Dermis microvascular lymphatic vessel endothelial cell (primary cell): ENCODE results near the gene PDGFC. TPM values are rescaled to one million over a fixed set of nuclear protein-coding genes. Genes with fewer than 3 reads are reported as not detected.
"Not testable (repeated sequence)": the region's sequence is repeated elsewhere in the genome, so short reads cannot be mapped to it uniquely, and the experiment has no call there.

Experiments
- DNase-seq, 2 donors: peaks; one replicate each; pipeline versions ENCODE4 v3.0.0 to v3.0.0-alpha.2; 2010; ENCODE audit warnings: low read depth in 2 of 2
- total RNA-seq: library from RNA; depleted of rRNA; stranded (reverse); fragments of >200 nt; gene quantifications from 2 replicates; pipeline ENCODE4 v1.2.1, GENCODE V29; 2014

The PDGFC gene
- total RNA-seq, 1 donor from 2014 or later = 11.3 TPM

DNA sequence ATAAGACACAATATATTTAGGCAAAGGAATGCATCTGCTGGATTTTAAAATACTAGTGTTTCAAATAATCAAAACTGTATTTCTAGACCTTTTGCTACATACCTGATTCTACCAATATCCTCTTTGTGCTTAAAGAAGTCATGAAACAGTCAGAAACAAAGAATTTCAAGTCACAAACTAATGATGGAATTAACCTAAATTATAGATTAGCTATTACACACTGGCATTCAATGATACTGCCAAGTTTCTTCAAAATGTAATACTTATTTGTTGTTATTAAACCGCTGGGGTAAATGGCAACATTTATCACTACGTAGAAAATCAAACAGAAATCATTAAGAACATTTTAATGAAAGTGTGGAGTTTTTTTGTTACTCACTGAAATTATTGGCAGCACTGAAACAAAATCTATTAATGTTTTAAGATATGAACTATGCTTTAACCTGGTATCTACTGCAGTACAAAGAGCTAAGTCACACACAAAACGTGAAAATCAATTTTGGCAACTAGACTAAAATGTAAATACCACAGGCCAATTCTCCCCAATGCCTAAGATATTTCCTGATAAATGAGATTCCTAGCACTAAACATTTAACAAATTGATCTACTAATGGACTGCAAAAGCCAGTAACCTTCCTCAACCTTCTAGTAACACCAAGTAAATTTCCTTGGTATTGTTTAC, 19.4 kb downstream of the PDGFC start:
- no peak for DNase-seq

DNA sequence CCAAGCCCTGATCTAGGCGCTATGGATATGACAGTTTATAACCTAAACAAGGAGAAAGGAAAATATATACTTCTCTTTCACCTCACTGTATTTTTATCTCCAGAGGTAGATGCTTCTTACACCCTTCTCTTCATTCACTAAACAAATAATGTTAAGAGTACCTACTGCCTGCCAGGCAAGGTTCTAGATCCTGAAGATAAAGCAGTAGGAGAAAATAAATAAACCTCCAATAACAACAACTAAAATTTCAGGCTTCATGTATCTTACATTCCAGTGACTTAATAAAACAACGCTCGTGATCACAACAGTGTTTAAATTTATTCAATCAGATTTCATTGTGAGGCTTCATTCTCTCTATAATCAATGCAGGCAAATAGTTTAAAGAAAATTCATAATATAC, 20.7 kb downstream of the PDGFC start:
- no peak for DNase-seq

DNA sequence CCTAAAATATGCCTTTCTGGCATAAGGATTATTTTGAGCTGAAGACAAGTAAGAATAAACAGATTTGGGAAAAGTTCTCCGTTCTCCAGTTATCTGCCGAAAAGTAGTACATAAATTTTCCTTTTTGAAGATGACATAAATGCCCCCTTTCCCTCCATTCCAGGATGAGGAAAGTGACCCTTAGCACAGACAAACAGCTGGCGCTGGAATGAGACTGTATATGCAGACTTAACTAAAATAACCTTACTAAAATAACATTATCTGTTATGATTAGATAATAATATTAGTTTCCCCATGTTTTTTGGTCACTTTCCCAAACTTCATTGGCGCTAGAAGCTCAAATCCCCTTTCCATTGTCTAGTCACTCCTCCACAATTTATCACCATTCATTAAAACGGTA, 21.5 kb downstream of the PDGFC start:
- DNase-seq = peak; percentile 52 to 65

DNA sequence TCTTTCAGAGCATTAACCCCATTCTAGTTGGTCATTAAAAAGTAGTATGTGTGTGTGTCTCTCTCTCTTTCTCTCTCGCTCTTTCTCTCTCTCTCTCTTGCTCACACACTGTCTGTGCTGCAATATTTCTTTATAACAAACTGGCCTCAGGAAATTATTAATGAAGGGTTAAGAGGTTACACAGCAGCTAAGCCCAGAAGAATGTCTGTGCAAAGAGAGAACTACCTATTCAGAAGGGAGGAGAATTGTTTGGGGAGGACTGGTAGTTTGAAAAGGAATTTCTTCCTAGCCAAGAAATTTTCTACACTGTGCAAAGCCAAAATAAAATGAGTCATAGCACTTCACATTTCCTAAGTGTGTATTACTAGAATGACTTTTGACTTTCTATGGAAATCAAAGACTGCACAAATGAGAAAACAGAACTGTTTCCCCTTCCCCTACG, 22.2 kb downstream of the PDGFC start:
- DNase-seq = peak in 1 of 2 donors; percentile 93

DNA sequence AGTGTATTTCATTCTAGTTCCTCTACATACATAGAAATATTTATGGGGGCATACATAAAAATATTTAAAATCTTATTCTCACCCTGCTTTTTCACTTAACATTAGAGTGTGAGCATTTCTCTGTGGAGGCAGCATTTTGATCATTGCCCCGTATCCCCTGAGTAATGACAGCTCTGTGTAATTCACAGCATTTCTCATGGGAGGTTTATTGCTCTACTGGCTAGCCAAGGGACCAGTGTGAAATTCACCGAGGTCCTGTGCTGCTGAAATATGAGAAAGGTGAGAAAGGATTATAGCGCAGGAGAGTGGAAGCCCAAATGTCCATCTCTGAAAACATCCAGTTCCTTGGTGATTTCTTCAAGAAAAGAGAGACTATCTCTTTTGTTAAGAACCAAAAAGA, 22.9 kb downstream of the PDGFC start:
- DNase-seq = peak in 1 of 2 donors; percentile 31

DNA sequence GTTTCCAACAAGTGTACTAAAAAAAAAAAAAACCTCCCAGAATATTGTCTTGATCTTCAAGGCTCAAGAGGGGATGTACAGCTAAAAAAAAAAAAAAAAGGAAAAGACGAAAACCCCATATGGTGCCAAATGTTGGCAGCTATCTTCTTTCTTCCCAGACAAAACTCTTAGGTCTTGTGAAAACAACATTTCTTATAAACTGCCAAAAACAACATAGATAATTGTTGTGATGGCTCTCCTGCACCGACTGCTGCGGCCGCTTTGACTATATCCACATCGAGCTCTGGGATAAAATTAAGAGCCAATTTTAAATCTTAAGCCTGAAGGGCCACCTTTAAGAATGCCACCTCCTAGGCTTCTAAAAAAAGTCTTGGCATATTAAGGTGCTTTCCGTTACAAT, 23.5 kb downstream of the PDGFC start:
- DNase-seq = peak in 1 of 2 donors; percentile 64

DNA sequence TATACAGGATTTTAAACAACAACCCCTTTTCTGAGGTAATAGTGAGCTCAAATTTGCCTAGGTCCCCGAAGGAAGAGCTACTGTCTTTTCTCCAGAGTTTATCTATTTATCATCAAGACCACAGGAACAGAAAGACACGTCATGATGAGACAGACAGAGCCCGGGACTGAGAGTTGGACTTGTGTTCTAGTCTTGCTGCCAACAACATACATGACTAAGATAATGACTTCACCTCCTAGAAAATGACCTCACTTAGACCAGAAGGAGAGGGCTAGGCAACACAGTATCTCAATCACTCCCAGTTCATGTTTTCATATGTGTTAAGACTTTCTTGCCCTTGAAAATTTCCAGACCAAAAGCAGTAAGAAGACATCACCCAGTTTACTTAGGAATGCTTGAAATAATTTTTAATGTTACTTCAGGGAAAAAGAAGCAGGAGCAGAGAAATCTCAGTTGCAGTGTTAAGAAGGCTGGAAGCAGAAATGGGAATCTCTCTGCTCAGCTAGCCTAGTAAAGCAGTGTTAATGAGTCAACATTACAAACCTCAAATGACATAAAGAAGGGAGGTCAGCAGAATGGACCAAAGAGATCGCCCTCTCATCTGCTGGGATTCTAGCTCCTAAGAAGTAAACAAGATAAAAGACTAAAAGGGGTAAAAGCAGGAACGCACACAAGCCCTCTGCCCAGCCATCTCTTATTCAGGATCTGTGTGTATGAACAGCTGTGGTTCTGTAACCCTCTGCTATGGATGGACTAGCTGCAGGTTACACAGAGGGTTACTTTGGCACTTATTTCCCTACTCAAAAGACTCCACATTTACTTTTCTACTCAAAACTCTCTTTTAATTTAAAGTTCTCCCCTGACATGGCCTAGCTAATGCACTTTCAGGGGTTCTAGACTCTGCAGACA, 24.8 kb downstream of the PDGFC start:
- peak in 1 of 2 donors; percentile 91 for DNase-seq

DNA sequence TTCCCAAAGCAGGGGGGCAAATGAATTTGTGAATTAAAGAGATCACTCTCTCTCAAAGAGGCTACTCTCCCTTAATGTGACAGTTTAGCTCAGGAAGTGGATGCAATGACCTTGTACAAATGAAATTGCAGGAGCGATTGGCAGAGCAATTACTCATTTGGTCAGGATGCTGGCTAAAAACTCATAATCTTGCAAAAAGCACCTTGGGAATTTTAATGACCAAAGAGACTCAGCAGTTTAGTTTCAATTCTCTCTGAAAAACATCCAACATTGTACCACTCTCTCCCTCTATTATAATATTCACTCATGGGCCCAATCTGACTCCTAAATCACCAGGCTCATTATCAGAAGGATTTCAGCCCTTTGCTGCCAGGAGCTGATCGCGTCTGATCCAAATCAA, 26.1 kb downstream of the PDGFC start:
- DNase-seq = peak in 1 of 2 donors; percentile 36

DNA sequence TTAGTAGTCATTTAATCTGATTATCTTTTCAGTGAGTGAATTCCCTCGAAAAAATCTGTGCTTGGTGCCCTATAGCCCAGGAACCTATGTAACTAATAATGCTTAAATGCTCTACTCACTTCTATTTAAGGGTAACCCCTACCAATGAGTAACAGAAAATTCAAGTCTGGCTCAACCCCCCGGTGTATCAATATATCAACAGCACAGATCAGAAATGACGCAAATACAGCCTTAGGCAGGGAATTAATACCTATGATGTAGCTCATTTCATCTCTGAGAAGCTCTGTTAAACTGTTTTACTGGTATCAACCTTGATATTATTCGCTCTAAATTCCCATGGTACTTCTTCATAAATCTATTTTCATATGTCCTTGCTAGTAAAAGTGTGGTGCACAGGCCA, 28.6 kb downstream of the PDGFC start:
- DNase-seq = no peak

DNA sequence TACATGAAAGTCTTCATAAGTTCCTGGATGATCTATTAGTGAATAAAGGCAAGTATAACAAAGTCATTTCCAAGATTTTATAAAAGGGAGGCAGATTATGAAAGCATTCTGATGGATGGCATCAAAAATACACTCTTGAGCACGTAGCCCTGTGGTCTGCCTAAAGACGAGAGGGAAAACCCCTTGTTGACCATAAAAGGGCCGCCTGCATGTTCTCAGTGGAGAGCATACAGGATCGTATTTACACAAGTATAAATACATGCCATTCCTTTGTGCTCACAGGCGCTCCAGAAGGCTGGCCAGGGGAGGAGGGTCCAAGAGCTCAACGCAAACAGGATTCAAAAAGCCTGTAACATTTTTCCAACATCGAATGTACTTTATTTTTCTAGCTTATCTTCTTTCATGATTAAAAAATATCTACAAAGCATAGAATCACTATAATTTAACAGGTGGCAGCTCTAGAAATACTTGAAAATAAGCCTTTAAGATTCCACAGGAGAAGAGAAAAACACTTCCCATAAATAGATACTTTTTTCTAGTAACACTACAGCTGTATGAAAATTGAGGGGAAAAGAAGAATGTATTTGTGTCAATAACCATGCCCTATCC, 29.6 kb downstream of the PDGFC start:
- peak in 1 of 2 donors; percentile 83 for DNase-seq

DNA sequence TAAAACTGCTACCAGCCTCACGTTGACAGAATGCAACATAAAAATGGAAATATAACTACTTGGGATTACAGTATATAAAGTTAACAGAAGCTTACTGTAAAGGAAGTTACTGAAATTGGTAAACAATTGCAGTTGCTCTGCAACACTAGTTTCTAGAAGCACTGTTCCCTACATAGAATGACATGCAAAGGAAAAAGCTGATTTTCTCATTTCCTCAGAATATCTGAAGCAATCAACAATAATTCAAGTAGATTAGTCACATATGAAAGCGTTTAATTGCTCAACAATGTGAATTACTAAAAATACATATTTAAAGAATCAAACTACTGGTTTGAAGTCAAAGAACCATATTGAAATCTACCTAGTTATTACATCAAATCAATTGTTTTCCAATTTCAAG, 31.8 kb downstream of the PDGFC start:
- no peak for DNase-seq

DNA sequence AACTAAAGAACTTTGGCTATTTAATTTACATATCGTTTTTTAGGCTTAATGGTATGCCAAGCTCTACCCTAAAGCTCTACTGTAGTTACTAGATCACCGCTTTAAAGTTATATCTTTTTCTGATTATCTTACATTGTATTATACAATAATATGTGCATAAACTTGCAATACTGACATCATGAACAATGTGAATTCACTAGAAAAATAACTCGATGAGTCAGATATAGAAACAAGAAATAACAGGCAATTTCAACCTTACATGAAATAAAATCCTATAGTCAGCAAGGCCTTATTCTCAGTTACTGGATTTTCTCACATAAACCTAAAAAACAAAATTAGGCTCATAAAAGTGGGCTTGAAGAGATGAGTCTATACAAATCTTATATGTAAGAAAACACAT, 32.5 kb downstream of the PDGFC start:
- DNase-seq = no peak

DNA sequence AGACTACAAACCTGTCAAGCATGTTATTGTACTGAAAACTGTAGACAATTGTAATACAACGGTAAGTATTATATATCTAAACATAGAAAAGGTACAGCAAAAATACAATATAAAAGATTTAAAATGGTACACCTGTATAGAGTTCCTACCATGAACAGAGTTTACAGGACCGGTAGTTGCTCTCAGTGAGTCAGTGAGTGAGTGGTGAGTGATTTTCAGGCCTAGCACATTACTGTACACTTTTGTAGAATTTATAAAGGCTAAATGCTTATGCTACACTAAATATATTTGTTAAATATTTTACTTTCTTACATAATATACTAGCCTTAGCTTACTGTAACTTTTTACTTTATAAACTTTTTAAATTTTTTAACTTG, 37.4 kb downstream of the PDGFC start:
- no peak for DNase-seq

DNA sequence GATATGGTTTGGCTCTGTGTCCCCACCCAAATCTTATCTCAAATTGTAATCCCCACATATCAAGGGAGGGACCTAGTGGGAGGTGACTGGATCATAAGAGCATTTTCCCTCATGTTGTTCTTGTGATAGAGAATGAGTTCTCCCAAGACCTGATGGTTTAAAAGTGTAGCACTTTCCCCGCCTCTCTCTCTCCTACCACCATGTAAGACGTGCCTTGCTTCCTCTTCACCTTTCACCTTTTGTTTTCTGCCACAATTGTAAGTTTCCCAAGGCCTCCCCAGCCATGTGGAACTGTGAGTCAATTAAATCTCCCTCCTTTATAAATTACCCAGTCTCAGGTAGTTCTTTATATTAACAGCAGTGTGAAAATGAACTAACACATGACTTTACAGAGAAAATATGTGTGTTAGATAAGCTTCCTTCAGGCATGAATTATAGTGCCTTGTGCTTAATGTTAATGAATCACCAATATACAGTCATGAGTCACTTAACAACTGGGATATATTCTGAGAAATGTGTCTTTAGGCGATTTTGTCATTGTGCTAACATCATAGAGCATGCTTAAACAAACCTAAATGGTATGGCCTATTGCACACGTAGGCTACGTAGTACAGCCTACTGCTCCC, 37.9 kb downstream of the PDGFC start:
- DNase-seq = peak in 1 of 2 donors; percentile 29

DNA sequence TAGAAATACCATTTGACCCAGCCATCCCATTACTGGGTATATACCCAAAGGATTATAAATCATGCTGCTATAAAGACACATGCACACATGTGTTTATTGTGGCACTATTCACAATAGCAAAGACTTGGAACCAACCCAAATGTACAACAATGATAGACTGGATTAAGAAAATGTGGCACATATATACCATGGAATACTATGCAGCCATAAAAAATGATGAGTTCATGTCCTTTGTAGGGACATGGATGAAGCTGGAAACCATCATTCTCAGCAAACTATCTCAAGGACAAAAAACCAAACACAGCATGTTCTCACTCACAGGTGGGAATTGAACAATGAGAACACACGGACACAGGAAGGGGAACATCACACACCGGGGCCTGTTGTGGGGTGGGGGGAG, 39.2 kb downstream of the PDGFC start:
- not testable (repeated sequence) for DNase-seq

DNA sequence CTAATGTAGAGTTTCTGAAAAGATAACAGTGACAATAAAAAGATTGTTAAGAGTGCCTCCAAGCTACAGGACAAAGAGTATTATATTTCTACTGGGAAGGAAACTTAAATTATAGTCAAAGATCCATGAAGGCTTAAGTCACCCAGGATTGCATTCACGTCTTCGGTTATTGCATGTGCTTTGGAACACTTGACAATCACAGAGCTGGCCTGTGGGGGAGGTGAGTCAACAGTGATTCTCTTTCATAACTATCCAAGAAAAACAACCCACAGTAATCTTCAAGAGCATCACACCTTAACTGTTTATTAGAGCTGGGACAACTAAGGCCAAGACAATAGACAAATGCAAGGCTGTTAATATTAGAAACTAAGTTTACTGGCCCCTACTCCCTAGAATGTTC, 40.3 kb downstream of the PDGFC start:
- peak in 1 of 2 donors; percentile 77 for DNase-seq

DNA sequence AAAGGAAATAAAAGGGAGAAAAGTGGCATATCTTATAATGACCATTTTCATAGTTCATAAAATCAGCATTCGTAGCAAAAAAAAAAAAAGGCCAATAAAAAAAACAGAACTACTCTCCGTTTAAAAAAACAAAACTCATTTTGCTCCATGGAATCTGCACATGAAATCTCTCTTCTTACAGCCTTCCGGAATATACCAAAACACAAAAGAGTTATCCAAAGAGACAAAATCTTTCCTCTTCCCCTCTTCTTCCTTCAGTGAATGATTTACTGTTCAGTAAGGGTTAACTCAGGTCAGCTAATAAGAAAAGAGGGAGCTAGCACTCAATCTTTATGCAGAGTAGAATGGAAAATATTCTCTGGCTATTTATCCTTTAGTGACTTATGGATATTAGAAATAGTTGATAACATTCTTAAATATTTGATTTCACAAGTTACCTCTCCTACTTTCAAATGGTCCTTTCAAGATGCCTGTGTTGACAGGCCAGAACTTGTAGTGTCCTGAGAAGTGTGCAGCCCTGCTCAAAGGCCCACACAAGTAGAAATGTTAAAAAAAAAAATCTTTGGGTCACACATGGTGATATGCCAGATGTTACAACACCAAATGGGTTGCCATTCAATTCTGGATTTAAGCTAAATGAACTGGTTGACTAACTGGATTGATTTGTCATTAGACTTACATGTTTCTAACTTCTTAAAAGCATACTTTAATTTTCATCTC, 42.1 kb downstream of the PDGFC start:
- peak in 1 of 2 donors; percentile 32 for DNase-seq

DNA sequence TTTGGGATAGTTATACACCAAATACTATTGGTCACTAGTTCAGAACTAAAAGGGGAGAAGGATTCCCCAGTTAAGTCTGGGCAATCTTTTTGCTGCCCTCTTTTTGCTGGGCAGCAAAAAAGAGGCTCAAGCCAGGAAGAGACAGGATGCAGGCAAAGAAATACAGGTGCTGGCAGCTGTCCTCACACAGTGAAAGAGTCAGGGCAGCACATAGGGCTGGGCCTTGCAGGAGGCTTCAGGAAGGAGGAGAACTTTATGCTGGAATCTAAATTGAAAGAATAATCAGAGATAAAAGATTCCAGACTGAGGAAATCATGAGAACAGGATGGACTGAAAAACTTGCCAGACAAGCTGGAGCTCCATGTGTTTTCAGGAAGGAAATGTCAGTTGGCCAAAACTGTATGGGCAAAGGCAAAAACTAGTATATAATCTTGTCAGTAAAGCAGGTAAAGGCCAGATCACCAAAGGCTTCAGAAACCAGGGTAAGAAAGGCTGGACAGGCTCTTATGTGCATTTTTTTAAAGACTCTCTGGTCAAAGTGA, 46.8 kb downstream of the PDGFC start:
- peak in 1 of 2 donors; percentile 32 for DNase-seq

DNA sequence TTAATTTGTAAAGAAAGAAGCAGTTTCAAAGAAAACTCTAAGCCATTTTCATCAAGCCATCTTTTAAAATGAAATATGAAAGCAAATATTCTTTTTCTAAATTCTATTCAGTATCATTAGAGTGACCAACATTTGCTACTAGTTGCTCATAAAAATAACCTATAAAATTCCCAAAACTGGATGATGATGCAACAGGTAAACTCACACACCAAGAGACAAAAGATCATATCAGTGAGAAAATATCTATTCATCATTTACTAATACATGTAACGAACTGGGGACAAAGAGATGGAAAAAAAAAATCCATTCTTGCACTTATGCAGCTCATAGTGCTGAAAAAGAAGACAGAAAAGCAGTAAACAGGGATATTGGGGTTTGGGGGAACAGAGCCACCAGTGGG, 48.1 kb downstream of the PDGFC start:
- DNase-seq = no peak

DNA sequence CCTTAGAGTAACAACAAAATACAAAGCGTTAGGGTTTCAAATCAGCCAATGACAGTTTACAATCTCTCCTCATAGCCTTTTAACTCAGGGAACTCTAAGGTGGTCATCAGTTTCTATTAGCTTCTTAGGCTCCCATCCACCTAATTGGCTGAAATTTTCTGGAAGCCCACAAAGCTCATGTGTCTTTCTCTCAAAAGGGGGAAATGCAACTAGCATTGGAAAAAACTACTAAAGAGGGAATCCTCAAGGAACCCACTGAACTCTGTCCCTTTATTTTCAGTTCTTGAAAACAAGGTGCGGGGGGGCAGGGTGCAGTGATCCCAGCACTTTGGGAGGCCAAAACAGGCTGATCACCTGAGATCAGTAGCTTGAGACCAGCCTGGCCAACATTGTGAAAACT, 56.4 kb downstream of the PDGFC start:
- no peak for DNase-seq

DNA sequence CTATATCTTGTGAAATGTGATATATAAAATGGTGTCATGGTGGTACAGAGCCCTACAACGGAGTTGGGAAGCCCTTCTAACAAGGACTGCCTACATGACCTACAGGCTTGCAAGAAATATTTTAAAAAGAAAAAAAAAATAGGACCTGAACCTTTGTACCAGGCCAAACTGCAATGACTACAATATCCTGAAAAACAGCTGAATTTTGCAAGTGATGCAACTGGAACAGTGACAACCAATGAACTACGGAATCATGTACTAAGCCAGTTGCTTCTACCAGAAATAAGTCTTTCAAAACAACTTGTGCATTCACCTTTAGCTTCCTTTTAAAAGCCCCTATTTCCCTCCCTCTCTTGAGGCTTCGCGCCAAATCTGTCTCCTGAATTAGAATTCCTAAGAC, 58.4 kb downstream of the PDGFC start:
- DNase-seq = no peak
